K562 (cell line): ENCODE data around the gene AZU1. TPM values are rescaled to one million over a fixed set of nuclear protein-coding genes. Genes with fewer than 3 reads are reported as not detected.
A peak's percentile ranks its signal among the peaks of the same experiment; 100 is the strongest.

Experiments used
- ATF1 ChIP-seq, 2 experiments: fragments of 450-650 bp in 1 of 2; IDR thresholded peaks; 2 replicates each; pipeline ENCODE4 v1.6.1; 2016; ENCODE audit warnings: missing compliant biosample characterization in 1 of 2, missing genetic modification characterization in 1 of 2
- HMGN3 ChIP-seq: IDR thresholded peaks from 2 replicates; pipeline ENCODE4 v1.6.1; 2011; ENCODE audit warnings: borderline replicate concordance, low read depth, mild to moderate bottlenecking, mixed read lengths, low read length; ENCODE audit not compliant: insufficient read length; ENCODE audit errors: extremely low read depth
- MTA3 ChIP-seq: fragments of 450-650 bp; formaldehyde crosslinking; IDR thresholded peaks from 2 replicates; pipeline ENCODE4 v1.6.1; 2017; ENCODE audit warnings: mild to moderate bottlenecking, borderline replicate concordance
- NONO ChIP-seq, 2 experiments: fragments of 200-400 bp in 1 of 2; fragments of 450-650 bp in 1 of 2; formaldehyde crosslinking in 1 of 2; IDR thresholded peaks; 2 replicates each; pipeline ENCODE4 v1.6.1; 2017; ENCODE audit warnings: low read depth in 2 of 2, mild to moderate bottlenecking in 2 of 2, moderate library complexity in 2 of 2, low read length in 1 of 2
- SMARCC2 ChIP-seq: fragments of 450-650 bp; IDR thresholded peaks from 2 replicates; pipeline ENCODE4 v1.6.1; 2017; ENCODE audit warnings: antibody characterized with exemption, moderate library complexity, mild to moderate bottlenecking, low read depth
- SP1 ChIP-seq: sonication (generic); formaldehyde crosslinking; IDR thresholded peaks from 2 replicates; pipeline ENCODE4 v1.8.1; 2022; ENCODE audit warnings: mild to moderate bottlenecking, missing genetic modification reagents
- ZBTB17 ChIP-seq: fragments of 450-650 bp; formaldehyde crosslinking; IDR thresholded peaks from 2 replicates; pipeline ENCODE4 v1.4.0; 2020; ENCODE audit warnings: mild to moderate bottlenecking
- ZNF217 ChIP-seq: sonication (generic); formaldehyde crosslinking; IDR thresholded peaks from 2 replicates; pipeline ENCODE4 v1.8.0; 2022; ENCODE audit warnings: mild to moderate bottlenecking, missing genetic modification reagents
- ZNF274 ChIP-seq: IDR thresholded peaks from 2 replicates; pipeline ENCODE4 v1.6.1; 2011; ENCODE audit warnings: low read depth, mild to moderate bottlenecking, low read length, moderate library complexity, borderline replicate concordance
- ZNF444 ChIP-seq: fragments of 250-450 bp; sonication (Bioruptor Pico); IDR thresholded peaks from 2 replicates; pipeline ENCODE4 v1.4.0; 2020; ENCODE audit warnings: mild to moderate bottlenecking, moderate library complexity
- polyA plus RNA-seq, 8 experiments: library from polyadenylated mRNA; depleted of rRNA in 4 of 8; stranded (reverse) in 5 of 8; unstranded in 3 of 8; fragments of >200 nt; fragmentation: Nextera tagmentation in 2 of 8; fragmentation: Illumina TruSeq in 1 of 8; extraction: Ambion mirVana in 2 of 8; extraction: Trizol in 1 of 8; gene quantifications; 2 replicates each; pipeline versions ENCODE4 v1.2.1 to v1.2.3, GENCODE V29; 2011 to 2014; ENCODE audit warnings: inconsistent platforms in 1 of 8, missing spikeins in 1 of 8
- total RNA-seq, 7 experiments: library from RNA; depleted of rRNA in 6 of 7; stranded (reverse); fragments of >200 nt in 6 of 7; fragmentation: Illumina TruSeq in 2 of 7; extraction: Trizol in 2 of 7; gene quantifications; 2 replicates each; pipeline versions ENCODE4 v1.2.1 to v1.2.3, GENCODE V29; 2011 to 2021; ENCODE audit warnings: low replicate concordance in 1 of 7
- TF ChIP-seq, protein P1 (sequence below), 2 experiments: fragments of 450-650 bp in 1 of 2; sonication (generic) in 1 of 2; formaldehyde crosslinking in 1 of 2; IDR thresholded peaks; 2 replicates each; pipeline versions ENCODE4 v1.7.1 to v1.9.0; 2016 to 2022; ENCODE audit warnings: inconsistent platforms in 1 of 2, mild to moderate bottlenecking in 1 of 2, missing genetic modification reagents in 1 of 2
- TF ChIP-seq, protein P2 (sequence below): fragments of 250-450 bp; sonication (Bioruptor Pico); IDR thresholded peaks from 2 replicates; pipeline ENCODE4 v1.5.0; 2020; ENCODE audit warnings: mild to moderate bottlenecking
- TF ChIP-seq, protein P3 (sequence below): fragments of 250-450 bp; sonication (Bioruptor Pico); IDR thresholded peaks from 2 replicates; pipeline ENCODE4 v1.9.0; 2021; ENCODE audit warnings: mild to moderate bottlenecking
- TF ChIP-seq, protein P4 (sequence below): conservative IDR thresholded peaks from 2 replicates; pipeline ENCODE4 v1.6.1; 2011; ENCODE audit warnings: low read depth, mild to moderate bottlenecking, low read length; ENCODE audit not compliant: control insufficient read depth

AZU1 gene
- total and polyA plus RNA-seq, 9 of the 15 experiments (the other 6 are each of a cell fraction or from before 2014, with no cell fraction given) = 0.29 to 1.9 (median 0.59) TPM; not detected in 3

DNA sequence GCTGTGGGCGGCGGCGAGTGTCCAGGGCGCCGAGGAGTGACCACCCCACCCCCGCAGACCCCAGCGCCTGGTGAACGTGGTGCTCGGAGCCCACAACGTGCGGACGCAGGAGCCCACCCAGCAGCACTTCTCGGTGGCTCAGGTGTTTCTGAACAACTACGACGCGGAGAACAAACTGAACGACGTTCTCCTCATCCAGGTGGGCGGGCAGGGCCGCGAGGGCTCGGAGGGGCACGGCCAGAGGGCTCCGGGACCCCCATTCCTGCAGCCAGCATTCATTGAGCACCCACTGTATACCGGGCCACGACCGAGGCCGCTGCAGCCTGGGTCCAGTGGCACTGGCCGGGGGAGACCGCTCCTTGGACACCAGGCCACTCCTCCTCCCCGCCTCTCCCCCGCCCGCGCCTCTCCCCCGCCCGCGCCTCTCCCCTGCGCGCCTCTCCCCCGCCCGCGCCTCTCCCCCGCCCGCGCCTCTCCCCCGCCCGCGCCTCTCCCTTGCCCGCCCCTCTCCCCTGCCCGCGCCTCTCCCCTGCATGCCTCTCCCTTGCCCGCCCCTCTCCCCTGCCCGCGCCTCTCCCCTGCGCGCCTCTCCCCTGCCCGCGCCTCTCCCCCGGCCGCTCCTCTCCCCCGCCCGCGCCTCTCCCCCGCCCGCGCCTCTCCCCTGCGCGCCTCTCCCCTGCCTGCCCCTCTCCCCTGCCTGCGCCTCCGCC, 16.4 kb downstream of the AZU1 start (continued):
- TF ChIP-seq, protein P1, sequence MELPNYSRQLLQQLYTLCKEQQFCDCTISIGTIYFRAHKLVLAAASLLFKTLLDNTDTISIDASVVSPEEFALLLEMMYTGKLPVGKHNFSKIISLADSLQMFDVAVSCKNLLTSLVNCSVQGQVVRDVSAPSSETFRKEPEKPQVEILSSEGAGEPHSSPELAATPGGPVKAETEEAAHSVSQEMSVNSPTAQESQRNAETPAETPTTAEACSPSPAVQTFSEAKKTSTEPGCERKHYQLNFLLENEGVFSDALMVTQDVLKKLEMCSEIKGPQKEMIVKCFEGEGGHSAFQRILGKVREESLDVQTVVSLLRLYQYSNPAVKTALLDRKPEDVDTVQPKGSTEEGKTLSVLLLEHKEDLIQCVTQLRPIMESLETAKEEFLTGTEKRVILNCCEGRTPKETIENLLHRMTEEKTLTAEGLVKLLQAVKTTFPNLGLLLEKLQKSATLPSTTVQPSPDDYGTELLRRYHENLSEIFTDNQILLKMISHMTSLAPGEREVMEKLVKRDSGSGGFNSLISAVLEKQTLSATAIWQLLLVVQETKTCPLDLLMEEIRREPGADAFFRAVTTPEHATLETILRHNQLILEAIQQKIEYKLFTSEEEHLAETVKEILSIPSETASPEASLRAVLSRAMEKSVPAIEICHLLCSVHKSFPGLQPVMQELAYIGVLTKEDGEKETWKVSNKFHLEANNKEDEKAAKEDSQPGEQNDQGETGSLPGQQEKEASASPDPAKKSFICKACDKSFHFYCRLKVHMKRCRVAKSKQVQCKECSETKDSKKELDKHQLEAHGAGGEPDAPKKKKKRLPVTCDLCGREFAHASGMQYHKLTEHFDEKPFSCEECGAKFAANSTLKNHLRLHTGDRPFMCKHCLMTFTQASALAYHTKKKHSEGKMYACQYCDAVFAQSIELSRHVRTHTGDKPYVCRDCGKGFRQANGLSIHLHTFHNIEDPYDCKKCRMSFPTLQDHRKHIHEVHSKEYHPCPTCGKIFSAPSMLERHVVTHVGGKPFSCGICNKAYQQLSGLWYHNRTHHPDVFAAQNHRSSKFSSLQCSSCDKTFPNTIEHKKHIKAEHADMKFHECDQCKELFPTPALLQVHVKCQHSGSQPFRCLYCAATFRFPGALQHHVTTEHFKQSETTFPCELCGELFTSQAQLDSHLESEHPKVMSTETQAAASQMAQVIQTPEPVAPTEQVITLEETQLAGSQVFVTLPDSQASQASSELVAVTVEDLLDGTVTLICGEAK (IDR thresholded peaks at IDR 0.05) = peak; percentile 35; the same call in 1 of the 2 replicates
- TF ChIP-seq, protein P1 (CRISPR knock-in tag; IDR thresholded peaks at IDR 0.05) = no peak
- TF ChIP-seq SP1 (CRISPR knock-in tag) (0 out of 2 replicates have a peak, but pooled peaks have one; percentile 61), SMARCC2 (no peak), ZNF274 (no peak), NONO (IDR thresholded peaks at IDR 0.05; ENCODE audit: low read depth in 2 of 2, low read length in 1 of 2) (no peak), ATF1 (CRISPR knock-in tag; IDR thresholded peaks at IDR 0.05) (no peak), ATF1 (tag; IDR thresholded peaks at IDR 0.05) (no peak), ZNF217 (no peak), ZNF444 (CRISPR knock-in tag) (peak; percentile 81), MTA3 (0 out of 2 replicates have a peak, but pooled peaks have one; percentile 18), HMGN3 (peak; percentile 4), ZBTB17 (no peak)
- TF ChIP-seq, protein P2, sequence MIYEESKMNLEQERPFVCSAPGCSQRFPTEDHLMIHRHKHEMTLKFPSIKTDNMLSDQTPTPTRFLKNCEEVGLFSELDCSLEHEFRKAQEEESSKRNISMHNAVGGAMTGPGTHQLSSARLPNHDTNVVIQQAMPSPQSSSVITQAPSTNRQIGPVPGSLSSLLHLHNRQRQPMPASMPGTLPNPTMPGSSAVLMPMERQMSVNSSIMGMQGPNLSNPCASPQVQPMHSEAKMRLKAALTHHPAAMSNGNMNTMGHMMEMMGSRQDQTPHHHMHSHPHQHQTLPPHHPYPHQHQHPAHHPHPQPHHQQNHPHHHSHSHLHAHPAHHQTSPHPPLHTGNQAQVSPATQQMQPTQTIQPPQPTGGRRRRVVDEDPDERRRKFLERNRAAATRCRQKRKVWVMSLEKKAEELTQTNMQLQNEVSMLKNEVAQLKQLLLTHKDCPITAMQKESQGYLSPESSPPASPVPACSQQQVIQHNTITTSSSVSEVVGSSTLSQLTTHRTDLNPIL = no peak
- TF ChIP-seq, protein P3, sequence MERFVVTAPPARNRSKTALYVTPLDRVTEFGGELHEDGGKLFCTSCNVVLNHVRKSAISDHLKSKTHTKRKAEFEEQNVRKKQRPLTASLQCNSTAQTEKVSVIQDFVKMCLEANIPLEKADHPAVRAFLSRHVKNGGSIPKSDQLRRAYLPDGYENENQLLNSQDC (CRISPR knock-in tag) = no peak
- TF ChIP-seq, protein P4, sequence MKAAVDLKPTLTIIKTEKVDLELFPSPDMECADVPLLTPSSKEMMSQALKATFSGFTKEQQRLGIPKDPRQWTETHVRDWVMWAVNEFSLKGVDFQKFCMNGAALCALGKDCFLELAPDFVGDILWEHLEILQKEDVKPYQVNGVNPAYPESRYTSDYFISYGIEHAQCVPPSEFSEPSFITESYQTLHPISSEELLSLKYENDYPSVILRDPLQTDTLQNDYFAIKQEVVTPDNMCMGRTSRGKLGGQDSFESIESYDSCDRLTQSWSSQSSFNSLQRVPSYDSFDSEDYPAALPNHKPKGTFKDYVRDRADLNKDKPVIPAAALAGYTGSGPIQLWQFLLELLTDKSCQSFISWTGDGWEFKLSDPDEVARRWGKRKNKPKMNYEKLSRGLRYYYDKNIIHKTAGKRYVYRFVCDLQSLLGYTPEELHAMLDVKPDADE = 0 out of 2 replicates have a peak, but pooled peaks have one; percentile 10
